ENCODE data around the gene EXOC4.
"Not testable (repeated sequence)": the region's sequence is repeated elsewhere in the genome, so short reads cannot be mapped to it uniquely, and the experiment has no call there.

EXOC4 gene

DNA sequence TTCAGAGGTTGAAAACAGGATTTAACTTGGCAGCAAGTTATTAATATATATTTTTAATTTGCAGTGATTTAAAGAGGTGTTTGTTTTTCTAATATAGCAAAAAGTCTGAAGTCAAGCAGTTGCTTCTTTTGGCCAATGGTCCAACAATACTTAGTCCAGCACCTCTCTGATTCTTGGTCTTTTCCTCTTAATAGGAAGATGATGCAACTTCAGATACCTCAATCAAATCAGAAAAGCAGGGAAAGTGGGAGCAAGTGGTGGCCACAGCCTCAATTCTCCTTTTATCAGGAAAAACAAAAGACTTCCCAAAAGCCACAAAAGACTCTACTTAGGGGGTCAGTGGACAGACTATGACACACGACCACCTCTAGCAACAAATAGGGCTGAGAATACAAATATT, 740.7 kb downstream of the EXOC4 start:
- Histone ChIP-seq H3K14ac (ENCODE audit: low read length) (no peak overlapping the region), H3K4me1 (ENCODE audit: control insufficient read depth in 2 of 2, insufficient read depth in 1 of 2, low read depth in 1 of 2, low read length in 2 of 2) (no peaks in the 10 kb centered on the region), H2BK12ac (ENCODE audit: low read length) (no peak overlapping the region), H3K9ac (ENCODE audit: low read depth, low read length, poor library complexity) (no peak overlapping the region), H3K23ac (ENCODE audit: low read depth, low read length, poor library complexity) (no peak overlapping the region), H3K27me3 (ENCODE audit: control insufficient read depth in 3 of 3, insufficient read depth in 3 of 3, low read depth in 1 of 3, low read length in 3 of 3) (no peaks in the 10 kb centered on the region), H3K79me1 (ENCODE audit: low read depth, low read length) (no peaks in the 10 kb centered on the region), H2BK120ac (ENCODE audit: low read depth, low read length) (no peak overlapping the region), H3K4me2 (ENCODE audit: insufficient read depth, low read length, poor library complexity, severe bottlenecking) (no peak overlapping the region), H4K8ac (ENCODE audit: low read depth, low read length) (no peak overlapping the region), H3K4ac (ENCODE audit: low read length) (no peak overlapping the region), H3K36me3 (replicated peaks in 1 of 2; ENCODE audit: control insufficient read depth in 2 of 2, insufficient read depth in 2 of 2, low read length in 2 of 2) (peaks cover 1 to 6% of the 10 kb centered on the region in 2 donors), H2AK5ac (ENCODE audit: low read depth, low read length) (no peak overlapping the region), H2BK15ac (ENCODE audit: low read length) (no peak overlapping the region), H2BK5ac (ENCODE audit: low read length) (no peak overlapping the region), H3K27ac (replicated peaks; ENCODE audit: low read length) (no peak overlapping the region), H3K9me3 (replicated peaks in 1 of 2; ENCODE audit: control insufficient read depth in 2 of 2, insufficient read depth in 1 of 2, low read depth in 1 of 2, low read length in 2 of 2) (no peaks in the 10 kb centered on the region), H3K4me3 (ENCODE audit: low read length in 2 of 2) (no peak overlapping the region), H2AFZ (ENCODE audit: low read length) (no peak overlapping the region), H4K91ac (ENCODE audit: low read depth, low read length, poor library complexity) (no peak overlapping the region), H3K18ac (ENCODE audit: low read length) (no peak overlapping the region)
- WGBS, 2 donors (ENCODE audit: extremely low coverage in 2 of 2, insufficient read length in 2 of 2, insufficient replicate concordance in 1 of 2), result no CpG with 5 or more reads among the region's 1 CpG
- no peak for DNase-seq (ENCODE audit: low spot score)

DNA sequence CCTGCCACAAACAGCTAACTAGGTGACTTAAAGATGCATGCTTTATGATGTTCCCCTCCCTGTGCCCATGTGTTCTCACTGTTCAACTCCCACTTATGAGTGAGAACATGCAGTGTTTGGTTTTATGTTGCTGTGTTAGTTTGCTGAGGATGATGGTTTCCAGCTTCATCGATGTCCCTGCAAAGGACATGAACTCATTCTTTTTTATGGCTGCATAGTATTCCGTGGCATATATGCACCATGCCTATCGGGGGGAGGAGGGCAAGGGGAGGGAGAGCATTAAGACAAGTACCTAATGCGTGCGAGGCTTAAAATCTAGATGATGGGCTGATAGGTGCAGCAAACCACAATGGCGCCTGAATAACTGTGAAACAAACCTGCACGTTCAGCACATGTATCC, 741.2 kb downstream of the EXOC4 start:
- H2BK120ac ChIP-seq (ENCODE audit: low read depth, low read length); H2AFZ ChIP-seq (ENCODE audit: low read length); H3K79me1 ChIP-seq (ENCODE audit: low read depth, low read length); H3K4me1 ChIP-seq (ENCODE audit: control insufficient read depth in 2 of 2, insufficient read depth in 1 of 2, low read depth in 1 of 2, low read length in 2 of 2); H4K91ac ChIP-seq (ENCODE audit: low read depth, low read length, poor library complexity); H3K18ac ChIP-seq (ENCODE audit: low read length); H3K4me2 ChIP-seq (ENCODE audit: insufficient read depth, low read length, poor library complexity, severe bottlenecking); H2AK5ac ChIP-seq (ENCODE audit: low read depth, low read length); DNase-seq (ENCODE audit: low spot score); H3K4ac ChIP-seq (ENCODE audit: low read length); H3K14ac ChIP-seq (ENCODE audit: low read length); H3K36me3 ChIP-seq (replicated peaks in 1 of 2; ENCODE audit: control insufficient read depth in 2 of 2, insufficient read depth in 2 of 2, low read length in 2 of 2); H3K27ac ChIP-seq (replicated peaks; ENCODE audit: low read length); H4K8ac ChIP-seq (ENCODE audit: low read depth, low read length); H3K27me3 ChIP-seq (ENCODE audit: control insufficient read depth in 3 of 3, insufficient read depth in 3 of 3, low read depth in 1 of 3, low read length in 3 of 3); H3K23ac ChIP-seq (ENCODE audit: low read depth, low read length, poor library complexity); H2BK12ac ChIP-seq (ENCODE audit: low read length); H2BK5ac ChIP-seq (ENCODE audit: low read length); H3K9me3 ChIP-seq (replicated peaks in 1 of 2; ENCODE audit: control insufficient read depth in 2 of 2, insufficient read depth in 1 of 2, low read depth in 1 of 2, low read length in 2 of 2); H3K9ac ChIP-seq (ENCODE audit: low read depth, low read length, poor library complexity); H3K4me3 ChIP-seq (ENCODE audit: low read length in 2 of 2); H2BK15ac ChIP-seq (ENCODE audit: low read length): not testable (repeated sequence)
- WGBS, 2 donors (ENCODE audit: extremely low coverage in 2 of 2, insufficient read length in 2 of 2, insufficient replicate concordance in 1 of 2), result no CpG with 5 or more reads among the region's 7 CpGs

DNA sequence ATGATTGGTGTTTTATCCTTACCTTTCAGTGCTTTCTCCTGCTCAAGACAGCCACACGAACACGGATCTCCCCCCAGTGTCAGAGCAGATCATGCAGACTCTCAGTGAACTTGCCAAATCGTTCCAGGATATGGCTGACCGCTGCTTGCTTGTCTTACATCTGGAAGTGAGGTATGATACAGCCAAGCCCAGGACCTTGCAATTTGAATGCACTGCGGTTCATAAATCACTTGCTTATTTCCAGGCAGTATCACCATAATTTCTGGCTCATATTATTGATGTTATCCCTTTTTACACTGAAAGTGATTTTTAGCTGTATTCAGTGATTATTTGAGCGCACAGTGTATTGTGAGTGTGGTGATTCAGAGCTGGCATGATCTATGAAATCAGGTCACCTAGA, 744.6 kb downstream of the EXOC4 start:
- H2BK120ac ChIP-seq (ENCODE audit: low read depth, low read length), result no peak overlapping the region
- no peak overlapping the region for H2BK12ac ChIP-seq (ENCODE audit: low read length)
- H3K27ac ChIP-seq (replicated peaks; ENCODE audit: low read length), result no peak overlapping the region
- no CpG with 5 or more reads among the region's 6 CpGs for WGBS, 2 donors (ENCODE audit: extremely low coverage in 2 of 2, insufficient read length in 2 of 2, insufficient replicate concordance in 1 of 2)
- H2BK5ac ChIP-seq (ENCODE audit: low read length), result no peak overlapping the region
- H3K4me3 ChIP-seq (ENCODE audit: low read length in 2 of 2), result no peak overlapping the region
- no peak overlapping the region for H3K4ac ChIP-seq (ENCODE audit: low read length)
- H2AFZ ChIP-seq (ENCODE audit: low read length), result no peak overlapping the region
- no peak overlapping the region for H3K14ac ChIP-seq (ENCODE audit: low read length)
- peaks cover 1 to 6% of the 10 kb centered on the region in 2 donors for H3K36me3 ChIP-seq (replicated peaks in 1 of 2; ENCODE audit: control insufficient read depth in 2 of 2, insufficient read depth in 2 of 2, low read length in 2 of 2)
- H3K4me2 ChIP-seq (ENCODE audit: insufficient read depth, low read length, poor library complexity, severe bottlenecking), result no peak overlapping the region
- no peak overlapping the region for H4K91ac ChIP-seq (ENCODE audit: low read depth, low read length, poor library complexity)
- no peak overlapping the region for H4K8ac ChIP-seq (ENCODE audit: low read depth, low read length)
- no peak overlapping the region for H3K9ac ChIP-seq (ENCODE audit: low read depth, low read length, poor library complexity)
- H3K18ac ChIP-seq (ENCODE audit: low read length), result no peak overlapping the region
- H2BK15ac ChIP-seq (ENCODE audit: low read length), result no peak overlapping the region
- H3K27me3 ChIP-seq (ENCODE audit: control insufficient read depth in 3 of 3, insufficient read depth in 3 of 3, low read depth in 1 of 3, low read length in 3 of 3), result no peaks in the 10 kb centered on the region
- no peak for DNase-seq (ENCODE audit: low spot score)
- H3K4me1 ChIP-seq (ENCODE audit: control insufficient read depth in 2 of 2, insufficient read depth in 1 of 2, low read depth in 1 of 2, low read length in 2 of 2), result no peaks in the 10 kb centered on the region
- no peaks in the 10 kb centered on the region for H3K9me3 ChIP-seq (replicated peaks in 1 of 2; ENCODE audit: control insufficient read depth in 2 of 2, insufficient read depth in 1 of 2, low read depth in 1 of 2, low read length in 2 of 2)
- H3K79me1 ChIP-seq (ENCODE audit: low read depth, low read length), result no peaks in the 10 kb centered on the region
- H3K23ac ChIP-seq (ENCODE audit: low read depth, low read length, poor library complexity), result no peak overlapping the region
- no peak overlapping the region for H2AK5ac ChIP-seq (ENCODE audit: low read depth, low read length)

GRCh38 chr7:133999178-133999577, 746.3 kb downstream of the EXOC4 start:
- Histone ChIP-seq H3K36me3 (replicated peaks in 1 of 2; ENCODE audit: control insufficient read depth in 2 of 2, insufficient read depth in 2 of 2, low read length in 2 of 2) (peaks cover 1 to 6% of the 10 kb centered on the region in 2 donors), H3K9me3 (replicated peaks in 1 of 2; ENCODE audit: control insufficient read depth in 2 of 2, insufficient read depth in 1 of 2, low read depth in 1 of 2, low read length in 2 of 2) (no peaks in the 10 kb centered on the region), H2BK15ac (ENCODE audit: low read length) (no peak overlapping the region), H4K8ac (ENCODE audit: low read depth, low read length) (no peak overlapping the region), H3K18ac (ENCODE audit: low read length) (no peak overlapping the region), H2BK12ac (ENCODE audit: low read length) (no peak overlapping the region), H2BK5ac (ENCODE audit: low read length) (no peak overlapping the region), H3K14ac (ENCODE audit: low read length) (no peak overlapping the region), H2AK5ac (ENCODE audit: low read depth, low read length) (no peak overlapping the region), H3K27ac (replicated peaks; ENCODE audit: low read length) (no peak overlapping the region), H2BK120ac (ENCODE audit: low read depth, low read length) (no peak overlapping the region), H3K4ac (ENCODE audit: low read length) (no peak overlapping the region), H3K4me1 (ENCODE audit: control insufficient read depth in 2 of 2, insufficient read depth in 1 of 2, low read depth in 1 of 2, low read length in 2 of 2) (no peaks in the 10 kb centered on the region), H2AFZ (ENCODE audit: low read length) (no peak overlapping the region), H3K9ac (ENCODE audit: low read depth, low read length, poor library complexity) (no peak overlapping the region), H3K4me3 (ENCODE audit: low read length in 2 of 2) (no peak overlapping the region), H3K23ac (ENCODE audit: low read depth, low read length, poor library complexity) (no peak overlapping the region), H3K79me1 (ENCODE audit: low read depth, low read length) (no peaks in the 10 kb centered on the region), H3K4me2 (ENCODE audit: insufficient read depth, low read length, poor library complexity, severe bottlenecking) (no peak overlapping the region), H3K27me3 (ENCODE audit: control insufficient read depth in 3 of 3, insufficient read depth in 3 of 3, low read depth in 1 of 3, low read length in 3 of 3) (no peaks in the 10 kb centered on the region), H4K91ac (ENCODE audit: low read depth, low read length, poor library complexity) (no peak overlapping the region)
- WGBS, 2 donors (ENCODE audit: extremely low coverage in 2 of 2, insufficient read length in 2 of 2, insufficient replicate concordance in 1 of 2), result no CpG with 5 or more reads among the region's 2 CpGs
- DNase-seq (ENCODE audit: low spot score), result no peak
